K562 (cell line): Measurements from ENCODE around the gene POLR1H. TPM values are rescaled to one million over a fixed set of nuclear protein-coding genes. Genes with fewer than 3 reads are reported as not detected.

Source experiments
- ATAC-seq: fragments of 200-7000 bp; cut with Tn5 transposase; 3 replicates; pipeline ENCODE4 v1.9.1; 2020; ENCODE audit warnings: moderate library complexity
- BruUV-seq: library from RNA; stranded (reverse); fragments of 400-500 nt; replicated peaks from 2 replicates; lab custom pipeline; 2021; lab: Mats Ljungman, UMichigan
- CTCF ChIA-PET: fragments of 300-600 bp; formaldehyde crosslinking; extraction: SDS; loops from one replicate; lab custom pipeline; 2021; ENCODE audit warnings: low intra/inter-chr PET ratio; lab: Yijun Ruan, JAX
- POLR2A ChIA-PET: fragments of 300-600, 350-650 bp; sonication (Branson Sonifier 250); formaldehyde crosslinking; extraction: SDS; loops from one replicate; lab custom pipeline; 2021; ENCODE audit warnings: antibody characterized with exemption, inconsistent platforms; lab: Yijun Ruan, JAX
- DNase-seq, 4 experiments: peaks; one replicate each; pipeline versions ENCODE4 v3.0.0 to v3.0.0-alpha.2; 2011 to 2018; ENCODE audit warnings: low spot score in 3 of 4, mixed read lengths in 3 of 4; ENCODE audit errors: extremely low read depth in 1 of 4
- FAIRE-seq: peaks from 2 replicates; lab custom pipeline; 2011; peaks lifted over from hg19 to GRCh38; lab: Jason Lieb, UNC
- H2AFZ ChIP-seq: 2 replicates; pipeline ENCODE4 v1.6.0; 2011; ENCODE audit warnings: low read depth, low read length, control low read depth, inconsistent platforms
- H3K27ac ChIP-seq: fragments of 200-600 bp; 3 replicates; pipeline ENCODE4 v1.8.0; 2011; ENCODE audit warnings: low read depth, mild to moderate bottlenecking, control low read depth, inconsistent platforms, low read length, moderate library complexity, mixed read lengths; ENCODE audit errors: extremely low read depth
- H3K27me3 ChIP-seq, 2 experiments: fragments of 300-600 bp in 1 of 2; 2 replicates in 1 of 2; 3 replicates in 1 of 2; pipeline versions ENCODE4 v1.6.0 to v1.8.0; 2011; ENCODE audit warnings: inconsistent platforms in 2 of 2, low read length in 2 of 2, mild to moderate bottlenecking in 1 of 2, mixed read lengths in 1 of 2, moderate library complexity in 1 of 2; ENCODE audit not compliant: control insufficient read depth in 2 of 2, insufficient read depth in 2 of 2
- H3K36me3 ChIP-seq: fragments of 300-600 bp; 3 replicates; pipeline ENCODE4 v1.8.0; 2011; ENCODE audit warnings: mild to moderate bottlenecking, low read length, inconsistent platforms; ENCODE audit not compliant: control insufficient read depth, insufficient read depth
- H3K4me1 ChIP-seq, 2 experiments: fragments of 200-600 bp in 1 of 2; replicated peaks in 1 of 2; 2 replicates in 1 of 2; 3 replicates in 1 of 2; pipeline versions ENCODE4 v1.5.1 to v1.8.0; 2011; ENCODE audit warnings: inconsistent platforms in 2 of 2, low read length in 2 of 2, mild to moderate bottlenecking in 1 of 2, mixed read lengths in 1 of 2, moderate library complexity in 1 of 2; ENCODE audit not compliant: control insufficient read depth in 2 of 2, insufficient read depth in 2 of 2
- H3K4me2 ChIP-seq: 2 replicates; pipeline ENCODE4 v1.6.1; 2011; ENCODE audit warnings: low read length, control low read depth, inconsistent platforms, mixed read lengths; ENCODE audit not compliant: insufficient read depth
- H3K4me3 ChIP-seq: fragments of 200-600 bp; sonication (generic), shearing (Covaris generic); 2 replicates; pipeline ENCODE4 v1.5.1; 2016; ENCODE audit warnings: control low read depth, inconsistent platforms
- H3K79me2 ChIP-seq: fragments of 200-600 bp; 3 replicates; pipeline ENCODE4 v1.8.0; 2011; ENCODE audit warnings: low read length, inconsistent platforms; ENCODE audit not compliant: control insufficient read depth, insufficient read depth
- H3K9ac ChIP-seq, 2 experiments: 2 replicates each; pipeline versions ENCODE4 v1.6.0 to v1.6.1; 2011; ENCODE audit warnings: low read depth in 2 of 2, low read length in 2 of 2, control low read depth in 1 of 2, inconsistent platforms in 1 of 2, mild to moderate bottlenecking in 1 of 2, mixed read lengths in 1 of 2; ENCODE audit not compliant: insufficient read depth in 1 of 2
- H3K9me1 ChIP-seq: one replicate; pipeline ENCODE4 v1.6.0; 2011; ENCODE audit warnings: inconsistent platforms, mild to moderate bottlenecking, low read length, moderate library complexity; ENCODE audit not compliant: control insufficient read depth, insufficient read depth
- H3K9me3 ChIP-seq: replicated peaks from 2 replicates; pipeline ENCODE4 v1.5.1; 2011; ENCODE audit warnings: low read depth, low read length, inconsistent platforms; ENCODE audit not compliant: control insufficient read depth, insufficient read depth
- H4K20me1 ChIP-seq: replicated peaks from 2 replicates; pipeline ENCODE4 v1.6.1; 2011; ENCODE audit warnings: low read length, inconsistent platforms, mixed read lengths; ENCODE audit not compliant: control insufficient read depth, insufficient read depth
- ARHGAP35 ChIP-seq: fragments of 450-650 bp; IDR thresholded peaks from 2 replicates; pipeline ENCODE4 v1.6.1; 2018; ENCODE audit not compliant: partially characterized antibody
- CTCF ChIP-seq, 3 experiments: IDR thresholded peaks in 2 of 3; conservative IDR thresholded peaks in 1 of 3; 2 replicates each; pipeline ENCODE4 v1.5.1; 2011 to 2012; ENCODE audit warnings: low read length in 3 of 3, mild to moderate bottlenecking in 3 of 3, control low read depth in 2 of 3, improper control_type of control experiment in 1 of 3, inconsistent platforms in 1 of 3, low read depth in 1 of 3, mixed read lengths in 1 of 3, moderate library complexity in 1 of 3; ENCODE audit not compliant: insufficient read depth in 2 of 3
- FIP1L1 ChIP-seq: fragments of 200-400 bp; formaldehyde crosslinking; IDR thresholded peaks from 2 replicates; pipeline ENCODE4 v1.6.1; 2018; ENCODE audit warnings: mild to moderate bottlenecking, low read depth, low read length; ENCODE audit not compliant: poor library complexity, severe bottlenecking
- KAT2B ChIP-seq: IDR thresholded peaks from one replicate; pipeline ENCODE4 v1.6.1; 2012; ENCODE audit warnings: low read depth, mild to moderate bottlenecking, control low read depth, inconsistent platforms, low read length, moderate library complexity
- MXI1 ChIP-seq: IDR thresholded peaks from 2 replicates; pipeline ENCODE4 v1.6.1; 2011; ENCODE audit warnings: low read depth, mild to moderate bottlenecking, improper control_type of control experiment, low read length
- RAD21 ChIP-seq, 2 experiments: fragments of 250-450 bp in 1 of 2; fragments of 450-650 bp in 1 of 2; sonication (Bioruptor Pico) in 1 of 2; formaldehyde crosslinking in 1 of 2; IDR thresholded peaks in 1 of 2; conservative IDR thresholded peaks in 1 of 2; 2 replicates each; pipeline versions ENCODE4 v1.4.0 to v1.8.0; 2020 to 2022; ENCODE audit warnings: mild to moderate bottlenecking in 2 of 2, moderate library complexity in 1 of 2
- SIX5 ChIP-seq, 2 experiments: IDR thresholded peaks; 2 replicates each; pipeline ENCODE4 v1.6.1; 2011; ENCODE audit warnings: low read length in 2 of 2, borderline replicate concordance in 1 of 2, low read depth in 1 of 2, mild to moderate bottlenecking in 1 of 2, moderate library complexity in 1 of 2; ENCODE audit not compliant: insufficient read depth in 1 of 2
- SMARCA5 ChIP-seq: fragments of 450-650 bp; IDR thresholded peaks from 2 replicates; pipeline ENCODE4 v1.6.1; 2016
- SMC3 ChIP-seq: conservative IDR thresholded peaks from 2 replicates; pipeline ENCODE4 v1.6.1; 2011; ENCODE audit warnings: low read depth, low read length, improper control_type of control experiment; ENCODE audit not compliant: insufficient read depth
- THRB ChIP-seq: fragments of 450-650 bp; formaldehyde crosslinking; conservative IDR thresholded peaks from 2 replicates; pipeline ENCODE4 v1.4.0; 2022; ENCODE audit warnings: mild to moderate bottlenecking, missing genetic modification characterization
- VEZF1 ChIP-seq: fragments of 200-800 bp; sonication (Bioruptor generic); IDR thresholded peaks from 2 replicates; pipeline ENCODE4 v1.6.1; 2017; ENCODE audit warnings: missing genetic modification characterization, missing compliant biosample characterization
- ZBTB7A ChIP-seq: IDR thresholded peaks from 2 replicates; pipeline ENCODE4 v1.6.1; 2011; ENCODE audit warnings: low read depth, mild to moderate bottlenecking, low read length, moderate library complexity, borderline replicate concordance; ENCODE audit not compliant: control insufficient read depth
- WGBS: fragments of 100-300 bp; shearing (Covaris generic); methylation state at CpG from one replicate; pipeline ENCODE4 v1.1.6; 2016; ENCODE audit warnings: low coverage, mixed read lengths; ENCODE audit not compliant: insufficient coverage; ENCODE audit errors: missing lambda C conversion rate; 5-methylcytosine and 5-hydroxymethylcytosine counted together
- in situ Hi-C: fragments of 300-500 bp; cut with MboI; formaldehyde crosslinking; loops from 4 replicates; pipeline ENCODE4 v1.15.0; 2018; ENCODE audit warnings: inconsistent platforms, mixed read lengths
- intact Hi-C: fragments of 100-400 bp; cut with micrococcal nuclease; formaldehyde crosslinking; loops from 2 replicates; pipeline ENCODE4 v1.14.2; 2022
- polyA plus RNA-seq, 8 experiments: library from polyadenylated mRNA; depleted of rRNA in 4 of 8; stranded (reverse) in 5 of 8; unstranded in 3 of 8; fragments of >200 nt; fragmentation: Nextera tagmentation in 2 of 8; fragmentation: Illumina TruSeq in 1 of 8; extraction: Ambion mirVana in 2 of 8; extraction: Trizol in 1 of 8; gene quantifications; 2 replicates each; pipeline versions ENCODE4 v1.2.1 to v1.2.3, GENCODE V29; 2011 to 2014; ENCODE audit warnings: inconsistent platforms in 1 of 8, missing spikeins in 1 of 8
- total RNA-seq, 7 experiments: library from RNA; depleted of rRNA in 6 of 7; stranded (reverse); fragments of >200 nt in 6 of 7; fragmentation: Illumina TruSeq in 2 of 7; extraction: Trizol in 2 of 7; gene quantifications; 2 replicates each; pipeline versions ENCODE4 v1.2.1 to v1.2.3, GENCODE V29; 2011 to 2021; ENCODE audit warnings: low replicate concordance in 1 of 7

POLR1H gene
- total and polyA plus RNA-seq, 9 of the 15 experiments (the other 6 are each of a cell fraction or from before 2014, with no cell fraction given), result 92.2 to 333 (median 143) TPM

- WGBS, result 24% methylated on average over 20 of the region's 22 CpGs
- BruUV-seq, result no TSS peak
- H3K27me3 ChIP-seq, result peaks cover 25 to 44% of the 10 kb centered on the region in 2 experiments; a peak in 4 of 5 replicates
- POLR2A ChIA-PET, result interaction anchor here (1.2 to 1.5 kb wide), 2 partner anchors 9 to 11 kb away, joined by 3 to 4 read pairs; partner anchors contain the start of gene PPP1R11
- peak; percentile 79 for ATAC-seq
- H2AFZ ChIP-seq, result no peak overlapping the region
- no peak for TF ChIP-seq FIP1L1
- peak in 1 of 2 experiments; percentile 36; a peak in 2 of 4 replicates for TF ChIP-seq RAD21 (CRISPR knock-in tag; conservative IDR thresholded peaks at IDR 0.05 in 1 of 2, IDR thresholded peaks at IDR 0.05 in 1 of 2)
- TF ChIP-seq KAT2B, result no peak
- TF ChIP-seq ZBTB7A, result peak; percentile 96
- no peak for TF ChIP-seq ARHGAP35
- TF ChIP-seq SIX5 (IDR thresholded peaks at IDR 0.05; ENCODE audit: borderline replicate concordance in 1 of 2, insufficient read depth in 1 of 2, low read depth in 1 of 2, low read length in 2 of 2), result no peak
- TF ChIP-seq SMARCA5, result no peak
- no peak for TF ChIP-seq MXI1
- TF ChIP-seq THRB (CRISPR knock-in tag), result no peak
- TF ChIP-seq VEZF1 (CRISPR knock-in tag), result peak; percentile 26; the same call in 1 of the 2 replicates
- TF ChIP-seq CTCF (IDR thresholded peaks at IDR 0.05 in 2 of 3, conservative IDR thresholded peaks at IDR 0.05 in 1 of 3; ENCODE audit: insufficient read depth in 2 of 3, low read depth in 1 of 3, low read length in 3 of 3), result peak; percentile 58 to 77 (median 65)
- 0 out of 2 replicates have a peak, but pooled peaks have one; percentile 3 for TF ChIP-seq SMC3
- TF ChIP-seq, all 486 proteins: peak for 5
- no peaks in the 10 kb centered on the region for H3K9me3 ChIP-seq
- H3K4me3 ChIP-seq, result no peak overlapping the region
- H3K4me2 ChIP-seq, result no peak overlapping the region
- CTCF ChIA-PET, result interaction anchor here (0.8 kb wide), 1 partner anchor 55 kb away, joined by 3 read pairs; no protein-coding TSS in a partner anchor
- peaks cover 0 to 26% of the 10 kb centered on the region in 2 experiments; a peak in 2 of 5 replicates for H3K4me1 ChIP-seq
- 0 out of 2 replicates have a peak, but pooled peaks cover 4% of the 10 kb centered on the region for H4K20me1 ChIP-seq
- no peaks in the 10 kb centered on the region for H3K36me3 ChIP-seq
- in situ Hi-C loops (no loop called here), intact Hi-C loops (no loop called here)
- H3K27ac ChIP-seq, result no peak overlapping the region
- no peaks in the 10 kb centered on the region for H3K9me1 ChIP-seq
- FAIRE-seq, result peak; percentile 37
- H3K9ac ChIP-seq, result no peak overlapping the region
- H3K79me2 ChIP-seq, result no peaks in the 10 kb centered on the region
- peak; percentile 40 to 62 (median 61) for DNase-seq
Observed at GRCh38 chr6:30075790-30076732, 15.0 kb downstream of the POLR1H start.
